ENCODE measurements around the gene FITM1.

Gene FITM1

GRCh38 chr14:24093901-24094840, 36.3 kb upstream of the FITM1 start, which contains the start of gene PCK2:
PCK2 (plus strand) TSS chr14:24094311; CDS start chr14:24094406, 95 bp downstream.
- Histone ChIP-seq H3K4me3 (ENCODE audit: low read depth, low read length) (peak within 1 kb of the TSS; percentile 81), H3K27ac (ENCODE audit: extremely low read depth, low read depth, low read length) (peak within 1 kb of the TSS; percentile 87), H3K36me3 (ENCODE audit: control insufficient read depth in 2 of 2, insufficient read depth in 1 of 2, low read length in 2 of 2) (peaks cover 0 to 20% of the 10 kb centered on the region in 2 experiments; a peak in 1 of 3 replicates), H3K4me1 (ENCODE audit: control insufficient read depth, insufficient read depth, low read length) (peaks cover 3% of the 10 kb centered on the region; the same call in 1 of the 2 replicates), H3K9me3 (ENCODE audit: control insufficient read depth, insufficient read depth, low read depth, low read length) (no peaks in the 10 kb centered on the region)
- ChIA-PET CTCF (interaction anchor here (0.6 to 9.4 kb wide), 9 partner anchors 9 to 222 kb away, joined by 3 to 247 read pairs (median 4); partner anchors contain the start of genes DCAF11, IRF9 and NRL), POLR2A (interaction anchor here (0.6 to 4.2 kb wide), 27 partner anchors 8 to 177 kb away, joined by 3 to 64 read pairs (median 4); partner anchors contain the start of genes CARMIL3, CHMP4A, DCAF11 and DHRS4)
- TF ChIP-seq ZNF138 (tag by site-specific recombination; IDR thresholded peaks at IDR 0.05; ENCODE audit: borderline replicate concordance): no peak
- no peak for TF ChIP-seq ZNF426 (tag by site-specific recombination; IDR thresholded peaks at IDR 0.05)
- TF ChIP-seq ZNF148 (tag by site-specific recombination; IDR thresholded peaks at IDR 0.05; ENCODE audit: borderline replicate concordance): no peak
- TF ChIP-seq ZNF571 (tag by site-specific recombination; IDR thresholded peaks at IDR 0.05): no peak
- TF ChIP-seq CTCF (tag by site-specific recombination; IDR thresholded peaks at IDR 0.05): peak; percentile 77
- no peak for TF ChIP-seq ZNF747 (tag by site-specific recombination; IDR thresholded peaks at IDR 0.05)
- TF ChIP-seq SETDB1 (IDR thresholded peaks at IDR 0.05; ENCODE audit: insufficient read length, low read length): no peak
- peak; percentile 74 for TF ChIP-seq ZBTB17 (tag by site-specific recombination; IDR thresholded peaks at IDR 0.05)
- no peak for TF ChIP-seq ZNF670 (tag by site-specific recombination; IDR thresholded peaks at IDR 0.05; ENCODE audit: low read depth)
- TF ChIP-seq OSR2 (tag by site-specific recombination; IDR thresholded peaks at IDR 0.05): no peak
- no peak for TF ChIP-seq MZF1 (tag by site-specific recombination; IDR thresholded peaks at IDR 0.05; ENCODE audit: borderline replicate concordance)
- no peak for TF ChIP-seq ZNF624 (tag by site-specific recombination; IDR thresholded peaks at IDR 0.05)
- no peak for TF ChIP-seq TRIM28 (IDR thresholded peaks at IDR 0.05; ENCODE audit: borderline replicate concordance, low read length)
- no peak for TF ChIP-seq ZNF660 (tag by site-specific recombination; IDR thresholded peaks at IDR 0.05)
- TF ChIP-seq ZNF548 (tag by site-specific recombination; IDR thresholded peaks at IDR 0.05): no peak
- TF ChIP-seq ZNF239 (tag by site-specific recombination; IDR thresholded peaks at IDR 0.05): peak; percentile 79; the same call in 1 of the 2 replicates
- no peak for TF ChIP-seq ZNF639 (tag by site-specific recombination; IDR thresholded peaks at IDR 0.05)
- peak; percentile 79 for TF ChIP-seq ZNF398 (tag by site-specific recombination; IDR thresholded peaks at IDR 0.05)
- TF ChIP-seq TCF7L2 (IDR thresholded peaks at IDR 0.05; ENCODE audit: borderline replicate concordance, low read depth, low read length): no peak
- no peak for TF ChIP-seq ZNF292 (tag by site-specific recombination; IDR thresholded peaks at IDR 0.05; ENCODE audit: borderline replicate concordance, low read depth)
- TF ChIP-seq ZNF335 (tag by site-specific recombination; conservative IDR thresholded peaks at IDR 0.05): peak; percentile 36; the same call in 1 of the 2 replicates
- peak; percentile 8; the same call in 1 of the 2 replicates for TF ChIP-seq ZBTB48 (tag by site-specific recombination; IDR thresholded peaks at IDR 0.05)
- TF ChIP-seq ZNF48 (tag by site-specific recombination; IDR thresholded peaks at IDR 0.05): no peak
- no peak for TF ChIP-seq ZNF266 (tag by site-specific recombination; IDR thresholded peaks at IDR 0.05; ENCODE audit: low read depth)
- peak; percentile 90 for TF ChIP-seq ZFHX2 (tag by site-specific recombination; conservative IDR thresholded peaks at IDR 0.05)
- no peak for TF ChIP-seq ZSCAN4 (tag by site-specific recombination; IDR thresholded peaks at IDR 0.05)
- TF ChIP-seq BCL6B (tag by site-specific recombination; IDR thresholded peaks at IDR 0.05): no peak

Measured in HEK293 (cell line).